GM19372 (cell line): Measurements from ENCODE around the gene RANBP17.
"Not testable (repeated sequence)": the region's sequence is repeated elsewhere in the genome, so short reads cannot be mapped to it uniquely, and the experiment has no call there.

ENCODE experiments used
- ATAC-seq: cut with Tn5 transposase; IDR thresholded peaks from one replicate; pipeline ENCODE4 v1.9.1; 2021; ENCODE audit warnings: mild to moderate bottlenecking, low read depth, moderate library complexity; ENCODE audit not compliant: unreplicated experiment

Gene RANBP17

DNA sequence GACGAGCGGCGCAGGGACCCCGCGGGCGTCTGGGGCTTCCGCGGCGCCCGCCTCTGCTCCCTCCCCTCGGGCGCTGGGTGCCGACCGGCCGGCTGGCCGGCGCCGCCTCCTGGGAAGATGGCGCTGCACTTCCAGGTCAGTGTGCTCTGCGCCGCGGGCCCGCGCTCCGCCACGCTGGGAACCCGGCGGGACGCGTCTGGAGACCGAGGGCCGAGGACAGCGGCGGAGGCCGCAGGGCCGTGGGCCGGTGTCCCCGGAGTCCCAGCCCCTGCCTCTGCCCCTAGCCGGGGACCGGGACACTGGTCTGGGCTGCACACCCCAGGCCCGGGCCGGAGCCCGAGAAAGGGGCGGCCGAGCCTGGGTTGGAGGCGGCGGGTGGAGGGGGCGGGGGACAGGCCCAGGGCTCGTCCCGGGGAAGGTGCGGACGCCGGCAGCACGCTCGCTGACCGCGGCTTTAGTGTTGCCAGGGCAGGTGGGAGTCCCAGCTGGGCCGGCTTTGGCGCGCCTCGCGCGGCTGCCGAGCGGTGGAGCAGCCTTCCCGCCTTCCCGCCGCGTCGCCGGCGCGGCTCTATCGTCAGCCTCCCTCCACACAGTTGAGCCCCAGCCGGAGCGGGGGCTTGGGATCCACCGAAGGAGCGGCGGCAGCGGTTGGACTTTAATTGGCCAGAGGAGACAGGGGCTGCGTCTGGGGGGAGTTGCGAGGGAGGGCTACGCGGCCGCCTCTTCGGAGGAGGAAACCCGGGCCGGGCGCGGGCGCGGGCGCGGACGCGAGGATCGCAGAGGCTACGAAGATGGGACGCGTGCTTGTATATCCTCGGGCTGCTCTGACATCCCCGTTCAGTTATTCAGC, at the start of gene RANBP17:
Gene RANBP17, plus strand, starts transcription at position 102 of the 850 bp plus-strand sequence.
- ATAC-seq: no peak

DNA sequence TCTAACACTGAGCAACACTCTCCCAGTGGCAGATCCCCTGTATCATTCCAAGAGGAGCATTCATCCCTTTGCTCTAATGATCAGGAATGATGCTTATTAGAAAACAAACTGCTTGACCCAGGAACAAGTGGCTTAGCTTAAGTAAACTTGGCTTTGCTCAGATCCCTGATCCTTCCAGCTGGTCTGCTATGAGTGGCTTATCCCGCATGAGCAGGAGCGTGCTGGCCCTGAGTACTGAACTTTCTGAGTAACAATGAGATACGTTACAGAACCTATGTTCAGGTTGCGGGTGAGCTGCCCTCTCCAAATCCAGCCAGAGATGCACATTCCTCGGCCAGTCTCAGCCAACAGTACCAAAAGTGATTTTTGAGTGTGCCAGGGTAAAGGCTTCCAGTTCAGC, 48.6 kb upstream of the RANBP17 start:
- no peak for ATAC-seq

DNA sequence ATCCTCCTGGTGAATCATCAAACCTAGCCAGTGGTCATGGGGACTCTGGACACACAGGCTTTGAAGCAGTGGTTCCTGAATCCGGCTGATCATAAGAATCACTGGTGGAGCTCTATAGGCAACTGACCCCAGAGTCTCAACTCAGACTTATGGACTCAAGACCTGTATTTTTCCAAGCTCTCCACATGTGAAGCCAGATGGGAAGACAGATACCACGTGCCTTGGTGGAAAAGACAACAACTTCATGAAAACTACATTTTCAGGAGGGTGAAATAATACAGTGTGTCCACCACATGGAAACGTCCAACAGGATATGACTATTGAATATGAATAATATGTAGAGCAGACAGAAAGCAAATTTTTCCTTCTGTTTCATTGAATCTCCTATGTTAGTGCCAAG, 44.6 kb upstream of the RANBP17 start:
- ATAC-seq: no peak

DNA sequence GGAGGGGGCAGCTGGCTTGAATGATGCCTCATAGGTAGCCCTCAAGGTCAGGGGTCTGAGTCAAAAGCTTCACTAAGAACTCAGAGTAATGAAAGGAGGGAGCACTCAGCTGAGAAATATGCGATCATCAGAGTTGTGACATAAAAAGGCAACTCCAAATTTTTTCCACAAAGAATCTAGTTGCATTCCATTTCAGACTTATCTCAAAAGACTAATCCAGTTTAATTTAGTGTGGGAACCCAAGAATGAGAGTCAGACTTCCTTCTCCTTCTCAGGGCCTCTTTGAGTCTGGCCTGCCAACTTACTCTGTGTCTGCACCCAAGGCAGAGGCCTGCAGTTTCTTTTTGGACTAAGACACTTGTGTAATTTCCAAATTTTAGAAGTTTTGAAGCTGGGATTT, 43.6 kb upstream of the RANBP17 start:
- ATAC-seq: no peak

DNA sequence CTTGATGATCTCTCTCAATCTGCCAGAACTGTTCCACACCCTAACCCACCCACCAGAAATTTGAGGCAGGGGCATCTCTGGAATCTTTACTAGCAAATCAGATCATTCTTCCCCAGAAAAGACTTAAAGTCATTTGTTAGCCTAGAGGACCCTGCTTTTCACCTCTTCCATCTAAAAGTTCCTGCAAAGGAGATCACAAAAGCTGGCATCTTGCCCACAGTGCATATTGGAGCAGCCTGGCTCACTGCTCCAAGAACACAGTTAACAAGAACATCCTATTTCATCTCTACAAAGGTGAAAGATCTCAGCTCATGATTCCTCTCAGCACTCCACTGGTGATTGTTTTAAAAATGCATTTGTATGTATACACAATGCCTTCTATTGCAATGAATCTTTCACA, 42.0 kb upstream of the RANBP17 start:
- ATAC-seq: no peak

DNA sequence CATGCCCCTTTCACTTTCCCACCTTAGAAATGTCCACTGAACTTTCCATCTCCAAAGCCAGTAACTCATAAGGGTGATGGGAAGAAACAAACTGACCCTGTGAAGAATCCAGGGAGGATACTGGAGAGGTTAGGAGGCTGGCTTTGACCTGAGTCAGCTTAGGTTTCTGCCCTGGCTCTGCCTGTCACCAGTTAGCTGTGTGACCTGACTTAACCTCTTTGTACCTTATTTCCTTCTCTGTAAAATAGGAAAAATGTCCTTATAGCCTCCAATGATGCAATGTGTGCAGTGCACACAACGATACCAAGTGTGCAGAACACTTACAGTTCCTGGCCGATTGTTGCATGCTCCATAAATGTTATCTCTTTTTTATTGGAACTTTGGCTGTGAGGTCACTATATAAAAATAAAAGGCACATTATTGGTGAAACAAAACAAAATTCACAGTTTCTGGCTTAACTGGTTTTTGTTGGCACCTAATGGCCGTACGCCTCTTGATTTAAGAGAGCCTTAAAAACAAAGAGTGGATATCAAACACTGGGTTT, 40.5 kb upstream of the RANBP17 start:
- no peak for ATAC-seq

DNA sequence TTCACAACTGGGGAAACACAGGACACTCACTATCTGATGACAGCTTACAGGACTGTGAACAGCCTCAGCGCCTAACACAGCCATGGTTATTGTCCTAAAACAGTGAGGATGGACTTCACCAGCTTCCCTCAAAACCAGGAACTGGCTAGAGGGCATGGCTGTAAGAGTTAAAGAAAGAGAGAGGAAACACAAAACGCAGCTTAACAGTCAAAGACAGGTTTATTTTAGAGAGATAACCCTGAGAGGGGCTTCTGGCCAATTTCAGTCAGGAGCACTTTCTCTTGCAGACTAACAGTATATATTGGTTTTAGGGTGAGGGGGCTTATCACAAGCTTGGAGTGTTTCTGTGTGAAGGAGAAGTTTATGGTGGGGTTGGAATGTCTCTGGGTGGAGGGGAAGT, 35.7 kb upstream of the RANBP17 start:
- ATAC-seq: no peak

DNA sequence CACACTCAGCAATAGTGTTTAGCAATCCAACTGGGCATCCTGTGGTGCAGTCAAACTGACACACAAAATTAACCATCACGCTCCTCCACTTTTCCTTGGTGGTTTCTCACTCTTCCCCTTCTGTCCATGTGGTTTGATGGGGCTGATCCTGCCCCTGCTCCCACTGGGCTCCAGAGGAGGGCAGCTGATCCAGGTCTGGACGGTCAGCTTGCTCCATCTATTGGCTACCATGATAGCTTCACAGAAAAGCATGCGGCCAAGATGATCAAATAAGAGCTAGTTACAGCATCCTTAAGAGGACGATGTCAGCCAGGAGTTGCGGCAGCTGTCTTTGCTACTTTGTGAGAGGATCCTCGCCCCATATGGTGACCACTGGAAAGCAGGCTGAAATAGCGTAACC, 29.6 kb upstream of the RANBP17 start:
- no peak for ATAC-seq

DNA sequence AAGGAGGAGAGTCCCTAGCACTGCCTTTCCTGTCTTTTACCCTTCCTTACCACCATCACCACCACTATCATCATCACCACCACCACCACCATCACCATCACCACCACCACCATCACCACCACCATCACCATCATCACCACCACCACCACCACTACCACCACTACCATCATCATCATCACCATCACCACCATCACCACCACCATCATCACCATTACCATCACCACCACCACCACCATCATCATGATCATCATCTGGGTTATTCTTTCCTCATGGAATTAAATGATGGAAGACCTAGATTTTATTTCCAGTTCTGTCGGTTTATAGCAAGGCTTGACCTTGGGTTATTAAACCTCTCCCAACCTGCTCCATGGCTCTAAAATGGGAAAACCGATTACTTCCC, 27.8 kb upstream of the RANBP17 start:
- ATAC-seq: not testable (repeated sequence)

DNA sequence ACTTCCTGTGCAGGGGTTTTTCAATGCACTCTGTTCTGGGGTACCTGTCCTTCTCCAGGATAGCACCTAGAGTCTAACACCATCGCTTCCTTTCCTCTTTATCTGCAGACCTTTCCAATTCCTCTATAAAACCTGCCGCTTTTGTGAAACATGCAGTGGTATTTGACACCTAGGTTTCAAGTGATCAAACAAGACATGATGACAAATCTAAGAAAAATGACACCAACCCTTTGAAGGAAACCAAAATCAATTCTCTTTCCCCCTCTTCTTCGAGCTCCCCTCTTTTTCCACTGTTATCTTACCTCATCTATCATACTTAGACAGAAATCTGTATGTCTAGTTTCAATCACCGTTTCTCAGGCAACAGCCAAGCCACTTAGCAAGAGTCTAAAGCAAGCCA, 25.6 kb upstream of the RANBP17 start:
- ATAC-seq: no peak

DNA sequence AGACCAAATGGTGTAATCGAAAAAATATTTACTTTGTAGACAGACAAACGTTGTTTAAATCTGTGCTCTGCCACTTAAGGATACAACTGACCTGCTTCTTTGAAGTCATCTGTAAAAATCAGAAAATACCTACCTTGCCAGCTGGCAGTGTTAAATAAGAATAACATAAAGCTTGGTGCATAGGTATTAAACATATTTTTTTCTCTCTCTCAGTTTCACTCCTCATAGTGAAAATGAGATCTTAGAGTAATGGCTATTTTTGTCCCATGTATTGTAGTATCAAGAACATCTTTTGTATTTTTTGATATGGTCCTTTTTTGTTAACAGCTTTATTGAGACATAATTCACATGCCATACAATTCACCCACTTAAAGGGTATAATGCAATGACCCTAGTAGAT, 17.9 kb upstream of the RANBP17 start:
- no peak for ATAC-seq

DNA sequence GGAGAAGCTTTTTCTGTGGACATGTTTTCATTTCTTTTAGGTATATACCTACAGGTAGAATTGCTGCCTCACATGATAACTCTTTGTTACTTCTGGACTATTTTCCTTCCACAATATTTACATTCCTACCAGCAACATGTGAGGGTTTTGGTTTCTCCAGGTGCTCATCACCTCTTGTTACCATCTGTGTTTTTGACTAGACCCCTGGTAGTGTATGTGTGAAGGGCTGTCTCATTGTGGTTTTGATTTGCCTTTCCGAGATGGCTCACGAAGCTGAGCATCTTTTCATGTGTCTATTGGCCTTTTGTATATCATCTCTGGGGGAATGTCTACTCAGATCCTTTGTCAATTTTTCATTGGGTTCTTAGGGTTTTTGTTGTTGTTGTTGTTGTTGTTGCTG, 17.2 kb upstream of the RANBP17 start:
- no peak for ATAC-seq

DNA sequence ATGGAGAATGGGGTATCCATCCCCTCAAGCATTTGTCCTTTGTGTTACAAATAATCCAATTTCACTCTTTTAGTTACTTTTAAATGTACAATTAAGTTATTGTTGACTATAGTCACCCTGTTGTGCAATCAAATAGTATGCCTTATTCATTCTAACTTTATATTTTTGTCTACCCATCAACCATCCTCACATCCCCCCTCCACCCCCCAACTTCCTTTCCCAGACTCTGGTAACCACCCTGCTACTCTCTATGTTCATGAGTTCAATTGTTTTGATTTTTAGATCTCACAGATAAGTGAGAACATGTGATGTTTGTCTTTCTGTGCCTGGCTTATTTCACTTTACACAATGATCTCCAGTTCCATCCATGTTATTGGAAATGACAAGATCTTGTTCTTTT, 15.4 kb upstream of the RANBP17 start:
- no peak for ATAC-seq

DNA sequence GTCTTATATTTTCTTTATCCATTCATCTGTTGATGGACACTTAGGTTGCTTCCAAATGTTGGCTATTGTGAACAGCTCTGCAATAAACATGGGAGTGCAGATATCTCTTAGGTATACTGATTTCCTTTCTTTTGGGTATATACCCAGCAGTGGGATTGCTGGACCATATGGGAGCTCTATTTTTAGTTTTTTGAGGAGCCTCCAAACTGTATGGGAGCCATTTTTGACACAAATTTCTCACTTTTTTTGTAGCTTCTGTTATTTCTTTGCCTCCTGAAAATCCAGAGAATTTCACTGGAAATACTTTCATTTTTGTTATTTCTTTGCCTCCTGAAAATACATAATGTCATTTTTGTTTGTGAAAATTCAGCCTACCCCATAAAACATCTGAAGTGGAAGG, 15.0 kb upstream of the RANBP17 start:
- no peak for ATAC-seq

DNA sequence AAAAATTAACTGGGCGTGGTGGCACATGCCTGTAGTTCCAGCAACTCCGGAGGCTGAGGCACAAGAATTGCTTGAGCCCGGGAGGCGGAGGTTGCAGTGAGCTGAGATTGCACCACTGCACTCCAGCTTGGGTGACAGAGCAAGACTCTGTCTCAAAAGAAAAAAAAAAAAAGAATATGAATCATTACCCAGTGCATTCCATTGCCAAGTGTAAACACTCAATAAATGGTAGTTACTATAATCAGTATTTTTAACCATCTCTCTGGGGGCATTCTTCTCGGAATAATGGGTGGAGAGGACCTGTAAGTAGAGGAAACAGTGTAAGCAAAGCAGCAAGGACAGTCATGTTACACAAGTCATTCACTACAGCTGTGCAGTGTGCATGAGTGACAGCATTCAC, 13.8 kb upstream of the RANBP17 start:
- ATAC-seq: no peak

DNA sequence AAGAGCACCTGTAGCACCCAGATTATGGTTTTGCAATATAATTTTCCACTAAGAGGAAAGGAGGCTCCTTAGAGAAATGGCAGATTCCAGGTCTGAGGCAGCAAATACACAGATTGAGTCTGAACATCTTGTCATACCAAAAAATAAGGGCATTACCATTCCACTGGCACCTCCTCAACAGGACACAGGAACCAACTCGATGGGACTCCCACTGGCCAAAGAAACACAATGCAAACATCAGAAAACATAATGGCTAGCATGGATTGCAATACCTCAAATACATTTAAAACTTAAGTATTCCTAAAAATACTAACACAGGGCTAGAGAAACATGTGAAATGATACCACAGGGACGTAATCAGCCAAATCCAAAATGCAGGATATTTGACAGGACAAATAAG, 12.4 kb upstream of the RANBP17 start:
- ATAC-seq: no peak

DNA sequence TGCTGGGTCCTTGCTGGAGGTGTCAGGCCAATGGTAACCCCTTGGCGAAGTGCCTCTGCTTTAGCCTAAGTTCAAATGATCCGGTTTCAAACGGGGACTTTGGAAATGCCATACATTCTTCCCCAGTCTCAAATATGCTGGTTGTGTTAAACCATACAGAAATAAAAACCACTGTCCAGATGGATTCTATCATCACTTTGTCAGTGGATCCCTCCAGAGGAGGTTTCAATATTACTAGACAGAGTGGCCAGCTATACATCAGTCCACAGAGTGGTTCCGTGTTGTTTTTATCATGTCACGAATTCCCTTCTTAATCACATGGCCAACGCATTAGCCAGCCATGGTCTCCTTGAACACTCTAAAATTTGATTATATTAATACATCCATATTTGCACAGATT, 7.3 kb upstream of the RANBP17 start:
- no peak for ATAC-seq

DNA sequence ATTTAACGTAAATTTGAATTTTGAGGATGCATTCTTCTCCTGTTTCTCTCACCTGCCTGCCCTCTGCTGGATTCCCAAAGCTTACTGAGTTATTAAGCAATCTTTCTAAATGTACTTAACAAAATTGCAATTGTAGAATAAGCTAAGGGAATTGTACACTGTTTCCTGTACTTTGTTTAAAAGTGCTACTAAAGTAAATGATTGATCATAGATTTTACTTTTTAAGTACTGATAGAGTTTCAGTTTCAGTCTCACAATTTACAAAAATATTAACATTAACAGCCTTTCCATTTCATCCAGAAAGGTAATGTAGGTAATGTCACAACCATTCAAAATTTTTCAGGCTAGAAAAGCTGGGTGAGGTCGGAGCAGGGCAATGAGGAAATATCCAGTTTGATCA, 4.8 kb upstream of the RANBP17 start:
- no peak for ATAC-seq

DNA sequence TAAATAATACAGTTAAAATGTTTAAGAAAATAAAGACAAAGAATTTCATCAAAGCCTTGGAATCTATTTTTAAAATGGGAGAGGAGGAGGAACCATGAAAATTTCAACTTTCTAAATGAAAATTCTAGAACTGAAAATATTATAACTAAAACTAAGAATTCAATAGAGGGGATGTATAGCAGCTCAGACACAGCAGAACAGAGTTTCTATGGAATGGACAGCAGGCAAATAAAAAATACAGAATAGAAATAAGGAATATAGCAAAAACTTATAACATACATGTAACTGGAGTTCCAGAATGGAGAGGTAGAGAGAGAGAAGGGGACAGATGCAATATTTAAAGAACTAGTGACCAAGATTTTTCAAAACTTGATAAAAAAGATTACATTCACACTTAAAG, 1.4 kb upstream of the RANBP17 start:
- no peak for ATAC-seq

DNA sequence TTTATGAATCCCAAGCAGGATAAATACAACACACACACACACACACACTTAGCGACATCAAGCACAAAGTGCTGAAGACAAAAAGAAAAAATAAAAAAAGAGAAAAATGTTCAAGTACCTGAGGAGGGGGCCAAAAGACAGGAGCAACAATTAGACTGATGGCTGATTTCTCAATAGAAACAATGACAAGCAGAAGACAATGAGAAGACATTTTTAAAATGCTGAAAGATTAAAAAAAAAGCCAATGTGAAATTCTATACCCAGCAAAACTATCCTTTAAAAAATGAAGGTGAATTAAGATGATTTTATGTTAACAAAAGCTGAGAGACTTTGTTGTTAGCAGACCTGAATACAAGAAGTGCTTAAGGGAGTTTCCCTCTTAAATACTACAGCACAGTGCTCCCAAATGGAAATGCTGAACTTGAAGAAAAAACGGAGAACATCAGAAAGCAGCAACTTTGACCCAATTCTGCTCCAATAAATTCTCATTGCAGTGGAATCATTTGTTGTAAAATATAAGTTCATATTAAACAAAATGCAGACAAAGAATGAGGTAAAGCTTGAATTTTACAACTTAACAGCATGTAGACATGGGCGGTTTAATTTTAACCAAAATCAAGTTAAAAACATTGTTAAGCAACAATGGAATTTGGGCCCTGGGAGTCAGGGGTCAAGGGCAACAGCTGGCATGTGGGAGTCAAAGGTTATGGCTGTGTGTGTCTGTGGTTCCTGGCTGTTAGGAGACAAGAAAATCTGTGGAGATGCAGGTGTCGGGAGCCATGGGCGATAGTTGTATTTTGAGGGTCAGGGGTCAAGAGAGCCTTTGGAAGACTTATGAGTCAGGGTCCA, 776 bp upstream of the RANBP17 start:
- ATAC-seq: no peak

DNA sequence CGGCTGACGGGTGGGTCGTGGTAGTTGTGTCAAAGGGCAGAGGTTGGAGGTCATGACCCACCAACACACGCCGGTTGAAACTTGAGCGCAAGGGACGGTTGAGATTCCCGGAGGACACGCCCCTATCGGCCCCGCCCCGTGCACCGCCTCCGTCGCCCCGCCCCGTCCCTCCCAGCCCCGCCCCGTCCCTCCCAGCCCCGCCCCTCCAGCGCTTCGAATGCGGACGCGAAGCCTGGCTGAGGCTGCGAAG, 226 bp upstream of the RANBP17 start:
- no peak for ATAC-seq

DNA sequence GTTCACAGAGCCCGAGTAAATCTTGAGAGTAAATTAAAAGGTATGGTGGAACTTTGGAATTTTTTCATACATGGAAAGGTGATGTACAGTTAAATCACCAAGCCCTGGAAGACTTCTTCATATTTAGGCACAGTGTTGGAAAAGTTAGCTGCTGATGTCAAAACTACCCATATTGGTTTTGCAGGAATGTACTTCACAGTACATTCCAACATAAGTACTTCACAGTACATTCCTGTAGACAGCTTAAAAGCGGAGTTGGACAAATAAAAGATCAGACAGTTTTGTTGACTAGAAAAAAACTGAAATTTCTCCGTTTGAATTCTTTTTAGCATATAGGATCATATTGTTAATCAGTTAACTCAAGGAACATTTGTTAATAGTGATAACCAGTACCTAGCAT, 1.8 kb downstream of the RANBP17 start:
- no peak for ATAC-seq
